GM19468 (cell line): ENCODE measurements around the gene CDC42BPA.
"Not testable (repeated sequence)": the region's sequence is repeated elsewhere in the genome, so short reads cannot be mapped to it uniquely, and the experiment has no call there.

Experiments used
- ATAC-seq: cut with Tn5 transposase; IDR thresholded peaks from one replicate; pipeline ENCODE4 v1.9.1; 2021; ENCODE audit warnings: mild to moderate bottlenecking, moderate library complexity, moderate number of reproducible peaks; ENCODE audit not compliant: unreplicated experiment; ENCODE audit errors: extremely low read depth

The CDC42BPA gene

GRCh38 chr1:227342075-227342829 is 24.0 kb upstream of the CDC42BPA start:
- no peak for ATAC-seq

GRCh38 chr1:227336136-227336535 is 17.8 kb upstream of the CDC42BPA start:
- not testable (repeated sequence) for ATAC-seq

- ATAC-seq = no peak
These were observed 17.1 kb upstream of the CDC42BPA start for GRCh38 chr1:227335242-227336020.

GRCh38 chr1:227333423-227333822 is 15.1 kb upstream of the CDC42BPA start:
- ATAC-seq = no peak

- ATAC-seq = no peak
These were observed 12.2 kb upstream of the CDC42BPA start for GRCh38 chr1:227330279-227331076.

GRCh38 chr1:227328405-227329019 is 10.2 kb upstream of the CDC42BPA start:
- no peak for ATAC-seq

- no peak for ATAC-seq
These were observed 6.9 kb upstream of the CDC42BPA start for GRCh38 chr1:227325156-227325555.

GRCh38 chr1:227323967-227324268 is 5.6 kb upstream of the CDC42BPA start:
- no peak for ATAC-seq

GRCh38 chr1:227323171-227323966 is 5.1 kb upstream of the CDC42BPA start:
- ATAC-seq = no peak

- ATAC-seq = no peak
These were observed 4.1 kb upstream of the CDC42BPA start for GRCh38 chr1:227322376-227322775.

- no peak for ATAC-seq
These were observed 2.7 kb upstream of the CDC42BPA start for GRCh38 chr1:227321035-227321434.

- no peak for ATAC-seq
These were observed 2.2 kb upstream of the CDC42BPA start for GRCh38 chr1:227320476-227320875.

GRCh38 chr1:227318853-227319607 is 738 bp upstream of the CDC42BPA start:
- ATAC-seq = no peak

- ATAC-seq = no peak
These were observed 723 bp downstream of the CDC42BPA start for GRCh38 chr1:227317523-227318015.

- no peak for ATAC-seq
These were observed 1.3 kb downstream of the CDC42BPA start for GRCh38 chr1:227317011-227317451.

- no peak for ATAC-seq
These were observed 1.8 kb downstream of the CDC42BPA start for GRCh38 chr1:227316456-227316855.

- ATAC-seq = no peak
These were observed 2.5 kb downstream of the CDC42BPA start for GRCh38 chr1:227315629-227316346.
